HepG2 (cell line): Measurements from ENCODE around the gene KLHDC4. TPM values are rescaled to one million over a fixed set of nuclear protein-coding genes. Genes with fewer than 3 reads are reported as not detected.

ENCODE experiments used
- ARNT2 ChIP-seq: sonication (generic); formaldehyde crosslinking; IDR thresholded peaks from 2 replicates; pipeline ENCODE4 v1.8.0; 2022; ENCODE audit warnings: mild to moderate bottlenecking, low read depth, missing genetic modification reagents, moderate library complexity
- ATAD3A ChIP-seq: sonication (generic); formaldehyde crosslinking; IDR thresholded peaks from 2 replicates; pipeline ENCODE4 v1.4.0; 2020; ENCODE audit warnings: missing genetic modification reagents
- ATM ChIP-seq: fragments of 450-650 bp; IDR thresholded peaks from 2 replicates; pipeline ENCODE4 v1.7.1; 2017; ENCODE audit warnings: mild to moderate bottlenecking, borderline replicate concordance
- CENPBD1 ChIP-seq: sonication (generic); formaldehyde crosslinking; IDR thresholded peaks from 2 replicates; pipeline ENCODE4 v1.8.0; 2022; ENCODE audit warnings: missing genetic modification reagents, low read depth, mild to moderate bottlenecking, borderline replicate concordance
- CREB1 ChIP-seq, 2 experiments: fragments of 450-650 bp in 1 of 2; IDR thresholded peaks; 2 replicates each; pipeline ENCODE4 v1.6.1; 2016 to 2017; ENCODE audit warnings: control low read depth in 1 of 2, mild to moderate bottlenecking in 1 of 2, missing compliant biosample characterization in 1 of 2, missing genetic modification characterization in 1 of 2
- ELK4 ChIP-seq: sonication (generic); formaldehyde crosslinking; IDR thresholded peaks from 2 replicates; pipeline ENCODE4 v1.9.0; 2021; ENCODE audit warnings: missing genetic modification reagents, borderline replicate concordance
- EP300 ChIP-seq, 3 experiments: sonication (generic) in 1 of 3; formaldehyde crosslinking in 1 of 3; IDR thresholded peaks; 2 replicates each; pipeline versions ENCODE4 v1.5.1 to v1.6.1; 2011 to 2020; ENCODE audit warnings: low read depth in 2 of 3, low read length in 2 of 3, borderline replicate concordance in 1 of 3, improper control_type of control experiment in 1 of 3, mild to moderate bottlenecking in 1 of 3, missing genetic modification reagents in 1 of 3, moderate library complexity in 1 of 3
- EZH2 ChIP-seq: conservative IDR thresholded peaks from 2 replicates; pipeline ENCODE4 v1.6.1; 2012; ENCODE audit warnings: mild to moderate bottlenecking, low read depth, low read length, moderate library complexity
- FOXO4 ChIP-seq: sonication (generic); formaldehyde crosslinking; conservative IDR thresholded peaks from 2 replicates; pipeline ENCODE4 v1.8.1; 2023; ENCODE audit warnings: missing genetic modification reagents
- GTF3A ChIP-seq: sonication (generic); formaldehyde crosslinking; conservative IDR thresholded peaks from 2 replicates; pipeline ENCODE4 v1.4.0; 2020; ENCODE audit warnings: mild to moderate bottlenecking, missing genetic modification reagents
- HNF4A ChIP-seq: sonication (generic); formaldehyde crosslinking; IDR thresholded peaks from 2 replicates; pipeline ENCODE4 v1.4.0; 2020; ENCODE audit warnings: missing genetic modification reagents
- NFYB ChIP-seq: sonication (generic); formaldehyde crosslinking; IDR thresholded peaks from 2 replicates; pipeline ENCODE4 v1.4.0; 2020; ENCODE audit warnings: missing genetic modification reagents
- NPAS2 ChIP-seq: sonication (generic); formaldehyde crosslinking; IDR thresholded peaks from 2 replicates; pipeline ENCODE4 v1.8.0; 2022; ENCODE audit warnings: mild to moderate bottlenecking, missing genetic modification reagents, borderline replicate concordance
- NR0B2 ChIP-seq: sonication (generic); formaldehyde crosslinking; IDR thresholded peaks from 2 replicates; pipeline ENCODE4 v1.4.0; 2020; ENCODE audit warnings: mild to moderate bottlenecking, missing genetic modification reagents
- TBL1XR1 ChIP-seq: fragments of 150-350 bp; IDR thresholded peaks from 2 replicates; pipeline ENCODE4 v1.6.1; 2014; ENCODE audit warnings: borderline replicate concordance, low read length; ENCODE audit not compliant: partially characterized antibody
- TEF ChIP-seq: sonication (generic); formaldehyde crosslinking; IDR thresholded peaks from 2 replicates; pipeline ENCODE4 v1.5.0; 2020; ENCODE audit warnings: missing genetic modification reagents
- ZMYM4 ChIP-seq: sonication (generic); formaldehyde crosslinking; IDR thresholded peaks from 2 replicates; pipeline ENCODE4 v1.8.1; 2023; ENCODE audit warnings: mild to moderate bottlenecking, missing genetic modification reagents
- ZNF30 ChIP-seq: sonication (generic); formaldehyde crosslinking; IDR thresholded peaks from 2 replicates; pipeline ENCODE4 v1.5.0; 2020; ENCODE audit warnings: mild to moderate bottlenecking, missing genetic modification reagents
- ZNF326 ChIP-seq: sonication (generic); formaldehyde crosslinking; IDR thresholded peaks from 2 replicates; pipeline ENCODE4 v1.4.0; 2020; ENCODE audit warnings: missing genetic modification reagents, borderline replicate concordance
- ZNF563 ChIP-seq: sonication (generic); formaldehyde crosslinking; IDR thresholded peaks from 2 replicates; pipeline ENCODE4 v1.8.0; 2022; ENCODE audit warnings: mild to moderate bottlenecking, moderate library complexity, missing genetic modification reagents
- ZNF607 ChIP-seq: sonication (generic); formaldehyde crosslinking; IDR thresholded peaks from 2 replicates; pipeline ENCODE4 v1.5.1; 2020; ENCODE audit warnings: missing genetic modification reagents, mild to moderate bottlenecking, borderline replicate concordance
- ZNF616 ChIP-seq: sonication (generic); formaldehyde crosslinking; IDR thresholded peaks from 2 replicates; pipeline ENCODE4 v1.5.0; 2020; ENCODE audit warnings: low read depth, mild to moderate bottlenecking, missing genetic modification reagents
- ZNF75D ChIP-seq: sonication (generic); formaldehyde crosslinking; IDR thresholded peaks from 2 replicates; pipeline ENCODE4 v1.8.1; 2023; ENCODE audit warnings: missing genetic modification reagents, mild to moderate bottlenecking, borderline replicate concordance
- ZNF839 ChIP-seq: sonication (generic); formaldehyde crosslinking; IDR thresholded peaks from 2 replicates; pipeline ENCODE4 v1.4.0; 2020; ENCODE audit warnings: missing genetic modification reagents, mild to moderate bottlenecking, borderline replicate concordance
- polyA plus RNA-seq, 8 experiments: library from polyadenylated mRNA; depleted of rRNA in 3 of 8; stranded (reverse) in 7 of 8; unstranded in 1 of 8; fragments of >200 nt; fragmentation: Illumina TruSeq in 4 of 8; extraction: Trizol in 4 of 8; gene quantifications; 2 replicates each; pipeline versions ENCODE4 v1.2.1 to v1.2.3, GENCODE V29; 2011 to 2016; ENCODE audit warnings: low read depth in 4 of 8, missing spikeins in 1 of 8, mixed read lengths in 1 of 8; ENCODE audit not compliant: insufficient read depth in 1 of 8
- total RNA-seq, 5 experiments: library from RNA; depleted of rRNA; stranded (reverse); fragments of >200 nt; fragmentation: Illumina TruSeq; extraction: Trizol; gene quantifications; 2 replicates each; pipeline ENCODE4 v1.2.3, GENCODE V29; 2016; ENCODE audit warnings: low read depth in 1 of 5

KLHDC4 gene
- total and polyA plus RNA-seq, 2 of the 13 experiments (the other 11 are each of a cell fraction or from before 2014, with no cell fraction given): 18.7 to 31.8 TPM

- TF ChIP-seq ZNF75D (CRISPR knock-in tag): no peak
- peak; percentile 75; the same call in 1 of the 2 replicates for TF ChIP-seq NR0B2
- TF ChIP-seq CENPBD1 (CRISPR knock-in tag): no peak
- no peak for TF ChIP-seq NPAS2 (CRISPR knock-in tag)
- TF ChIP-seq ATM: no peak
- no peak for TF ChIP-seq ZNF616
- TF ChIP-seq EZH2: no peak
- TF ChIP-seq FOXO4: no peak
- no peak for TF ChIP-seq ARNT2 (CRISPR knock-in tag)
- TF ChIP-seq ZMYM4 (CRISPR knock-in tag): peak; percentile 57
- TF ChIP-seq GTF3A (CRISPR knock-in tag): no peak
- 0 out of 2 replicates have a peak, but pooled peaks have one; percentile 51 for TF ChIP-seq ZNF607 (CRISPR knock-in tag)
- peak; percentile 71 for TF ChIP-seq ZNF563 (CRISPR knock-in tag)
- 0 out of 2 replicates have a peak, but pooled peaks have one; percentile 50 for TF ChIP-seq ZNF30
- peak; percentile 78 for TF ChIP-seq TBL1XR1
- TF ChIP-seq EP300 (IDR thresholded peaks at IDR 0.05; ENCODE audit: low read depth in 2 of 2, low read length in 2 of 2): peak; percentile 79 to 92; a peak in 3 of 4 replicates
- TF ChIP-seq EP300 (CRISPR knock-in tag; IDR thresholded peaks at IDR 0.05; ENCODE audit: borderline replicate concordance): peak; percentile 79; the same call in 1 of the 2 replicates
- TF ChIP-seq HNF4A (CRISPR knock-in tag): peak; percentile 100
- TF ChIP-seq ELK4: no peak
- no peak for TF ChIP-seq TEF (CRISPR knock-in tag)
- no peak for TF ChIP-seq ZNF839 (CRISPR knock-in tag)
- no peak for TF ChIP-seq ATAD3A (CRISPR knock-in tag)
- no peak for TF ChIP-seq ZNF326 (CRISPR knock-in tag)
- TF ChIP-seq CREB1 (IDR thresholded peaks at IDR 0.05): no peak
- peak; percentile 71; the same call in 1 of the 2 replicates for TF ChIP-seq CREB1 (CRISPR knock-in tag; IDR thresholded peaks at IDR 0.05)
- peak; percentile 69 for TF ChIP-seq NFYB (CRISPR knock-in tag)
These were observed 23.9 kb upstream of the KLHDC4 start (continued) for GRCh38 chr16:87789437-87790291.
